Adrenal gland (tissue), 5 donors: ENCODE data around the gene SLC2A9.

ENCODE experiments used
- CTCF ChIP-seq, 6 experiments: fragments of 450-650 bp in 4 of 6; fragments of 200-600 bp in 2 of 6; sonication (generic) in 1 of 6; IDR thresholded peaks; 1 replicate in 5 of 6; 2 replicates in 1 of 6; pipeline versions ENCODE4 v1.5.1 to v1.8.0; 2016 to 2021; ENCODE audit warnings: antibody characterized with exemption in 6 of 6, mild to moderate bottlenecking in 2 of 6, moderate library complexity in 1 of 6
- POLR2A ChIP-seq, 2 donors: fragments of 450-650 bp; IDR thresholded peaks; one replicate each; pipeline ENCODE4 v1.6.1; 2017; ENCODE audit warnings: antibody characterized with exemption in 2 of 2, mild to moderate bottlenecking in 2 of 2, moderate library complexity in 1 of 2
- donor health status: DM: no; HTN: no; CAD: no.

GRCh38 chr4:10066670-10067651 lies 45.7 kb upstream of the SLC2A9 start:
- no peak for TF ChIP-seq POLR2A (IDR thresholded peaks at IDR 0.05)
- no peak for TF ChIP-seq CTCF (IDR thresholded peaks at IDR 0.05)
